RCC 7860 (cell line): ENCODE results near the gene GBGT1.

Experiments
- DNase-seq: peaks from one replicate; pipeline ENCODE4 v3.0.0-alpha.2; 2015; ENCODE audit warnings: low spot score
- FAIRE-seq: peaks from 2 replicates; lab custom pipeline; 2012; peaks lifted over from hg19 to GRCh38; lab: Jason Lieb, UNC

The GBGT1 gene

DNA sequence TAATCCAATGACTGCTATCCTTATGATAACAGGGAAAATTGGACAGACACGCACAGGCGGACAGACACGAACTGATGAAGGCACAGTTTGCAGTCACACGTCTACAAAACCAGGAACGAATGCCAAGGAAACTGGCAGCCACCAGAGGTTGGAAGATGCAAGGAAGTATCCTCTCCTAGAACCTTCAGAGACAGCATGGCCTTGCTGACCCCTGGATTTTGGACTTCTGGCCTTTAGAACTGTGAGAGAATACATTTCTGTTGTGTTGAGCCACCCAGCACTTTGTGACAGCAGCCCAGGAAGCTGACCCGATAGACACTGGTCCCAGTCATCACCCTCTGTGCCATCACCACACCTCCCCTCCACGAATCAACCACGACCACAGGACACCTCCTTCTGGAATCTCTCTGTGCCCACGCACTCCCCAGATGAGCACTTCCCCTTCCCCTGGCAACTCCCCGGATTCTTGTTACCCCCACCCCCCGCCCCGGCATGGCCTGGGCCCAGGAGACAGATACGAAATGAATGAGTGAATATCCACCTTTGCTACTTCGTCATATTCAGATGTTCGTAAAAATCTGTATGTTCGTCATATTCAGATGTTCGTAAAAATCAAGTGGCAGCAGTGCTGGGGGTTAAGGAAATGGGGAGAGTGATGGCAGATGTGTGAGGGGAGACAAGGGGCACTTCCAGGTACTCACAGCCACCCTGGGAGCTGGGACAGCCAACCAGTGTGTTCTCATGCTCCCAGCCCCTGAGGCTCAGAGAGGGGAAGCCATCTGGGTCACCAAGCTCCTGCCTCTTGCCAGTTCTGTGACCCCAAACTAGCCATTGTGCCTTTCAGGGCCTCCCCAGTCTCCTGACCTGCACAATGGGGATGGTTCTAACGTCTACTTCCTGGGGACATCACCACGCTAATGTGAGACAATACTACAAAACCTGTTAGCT, 18.5 kb downstream of the GBGT1 start:
- DNase-seq (no peak), FAIRE-seq (no peak)

DNA sequence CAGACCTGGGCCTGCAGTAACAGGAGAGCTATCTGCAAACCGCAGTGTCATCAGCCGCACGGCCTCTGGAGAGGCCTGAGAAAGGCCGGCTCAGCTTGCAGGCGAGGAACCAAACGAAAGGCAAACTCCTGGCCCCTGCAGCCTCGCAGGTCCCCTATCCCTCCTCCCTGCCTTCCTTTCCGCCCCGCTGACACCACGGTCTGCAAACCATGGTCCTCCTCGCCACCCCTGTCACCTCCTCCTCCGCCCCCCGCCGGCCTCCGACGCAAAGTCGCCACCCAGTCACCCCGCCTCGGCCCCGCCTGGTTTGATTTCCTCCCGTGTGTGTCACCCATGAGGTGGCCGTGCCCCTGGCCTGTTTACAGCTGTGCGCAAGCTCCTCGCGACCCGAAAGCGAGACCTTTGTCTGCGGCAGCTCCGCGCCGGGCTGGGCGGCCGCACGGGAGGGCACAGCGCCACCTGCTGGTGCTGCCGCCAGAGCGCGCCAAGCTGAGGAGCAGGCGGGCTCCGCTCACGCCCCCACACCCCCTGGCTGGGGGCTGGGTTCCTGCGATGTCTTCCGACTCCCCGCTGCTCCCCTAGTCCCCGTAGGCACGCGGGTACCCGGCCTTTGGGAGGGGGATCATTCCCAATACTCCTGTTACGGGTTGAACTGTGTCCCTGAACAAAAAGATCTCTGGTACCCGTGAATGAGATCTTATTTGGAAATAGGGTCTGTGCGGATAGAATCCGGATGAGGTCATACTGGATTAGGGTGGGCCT, 19.4 kb downstream of the GBGT1 start:
- FAIRE-seq (no peak), DNase-seq (peak; percentile 56)

GRCh38 chr9:133143639-133144141, 20.0 kb downstream of the GBGT1 start:
- FAIRE-seq (no peak), DNase-seq (no peak)

DNA sequence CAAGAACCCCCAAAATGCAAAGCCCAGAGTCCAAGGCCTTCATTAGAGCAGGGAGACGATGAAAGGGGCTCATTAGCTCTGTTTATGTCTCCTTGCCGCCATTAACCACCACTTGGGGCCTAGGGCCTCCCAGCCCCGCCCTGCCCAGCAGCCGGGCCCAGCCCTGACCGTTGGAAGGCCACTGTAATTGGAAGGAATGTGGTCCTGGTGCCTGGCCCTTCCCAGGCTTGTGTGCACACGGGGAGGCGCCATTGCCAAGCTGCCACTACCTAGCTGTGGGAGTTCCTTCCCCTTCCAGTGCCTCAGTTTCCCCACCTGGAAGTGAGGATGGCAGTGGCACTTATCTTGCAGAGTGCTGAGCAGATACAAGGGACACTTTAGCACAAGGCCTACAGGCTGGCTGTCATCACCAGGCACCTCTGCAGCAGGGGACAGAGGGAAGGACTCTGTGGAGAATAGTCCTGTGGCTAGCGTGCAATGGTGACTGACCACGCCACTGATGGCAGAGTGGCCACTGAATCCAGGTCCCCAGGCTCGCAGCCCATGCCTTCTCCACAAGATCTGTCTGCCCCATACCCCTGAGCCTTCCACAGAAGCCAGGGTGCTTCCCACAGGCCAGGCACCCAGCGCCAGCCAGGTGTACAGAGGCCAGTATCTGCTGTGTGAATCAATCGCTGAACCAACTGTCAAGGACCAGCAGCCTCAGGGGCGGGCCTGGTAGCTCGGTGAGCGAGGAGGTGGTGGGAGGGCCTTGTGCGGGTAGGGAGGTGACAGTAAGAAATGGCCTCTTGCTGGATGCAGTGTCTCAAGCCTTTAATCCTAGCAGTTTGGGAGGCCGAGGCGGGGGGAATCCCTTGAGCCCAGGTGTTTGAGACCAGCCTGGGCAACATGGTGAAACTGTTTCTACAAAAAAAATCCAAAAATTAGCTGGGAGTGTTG, 20.8 kb downstream of the GBGT1 start:
- DNase-seq (no peak), FAIRE-seq (no peak)

DNA sequence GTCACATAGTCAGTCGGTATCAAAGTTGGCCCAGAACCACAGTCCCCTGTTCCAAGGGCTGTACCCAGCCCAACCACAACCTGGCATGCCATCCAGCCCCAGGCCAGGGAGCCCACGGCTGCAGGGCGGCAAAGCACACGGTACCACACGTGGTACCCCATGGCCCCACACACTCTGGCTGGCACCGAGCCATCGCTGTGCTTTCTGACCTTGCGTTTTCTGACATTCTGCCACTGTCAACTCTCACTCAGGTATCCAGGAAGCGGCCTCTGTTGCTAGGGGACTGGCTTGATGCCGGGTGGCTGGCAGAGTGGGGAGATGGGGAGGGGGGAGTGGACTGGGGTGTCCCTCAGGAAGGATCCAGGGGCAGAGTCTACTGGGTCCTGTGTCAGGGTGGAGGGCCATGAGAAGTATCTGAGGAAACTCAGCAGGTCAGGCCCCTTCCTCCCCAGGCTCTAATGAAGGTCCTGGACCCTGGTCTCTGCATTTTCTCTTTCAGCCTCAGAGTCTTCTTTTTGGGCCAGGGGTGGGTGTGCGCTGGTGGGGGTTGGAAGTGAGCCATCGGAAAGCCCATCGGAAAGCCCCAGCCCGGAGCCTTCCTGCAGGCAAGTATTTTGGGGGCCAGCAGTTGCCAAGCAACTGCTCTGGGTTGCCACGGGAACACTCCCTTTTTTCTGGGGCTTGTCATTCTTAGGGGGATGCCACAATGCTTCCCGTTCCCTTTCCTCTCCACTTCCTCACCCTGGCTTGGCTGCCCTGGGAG, 21.7 kb downstream of the GBGT1 start:
- DNase-seq: no peak
- no peak for FAIRE-seq

DNA sequence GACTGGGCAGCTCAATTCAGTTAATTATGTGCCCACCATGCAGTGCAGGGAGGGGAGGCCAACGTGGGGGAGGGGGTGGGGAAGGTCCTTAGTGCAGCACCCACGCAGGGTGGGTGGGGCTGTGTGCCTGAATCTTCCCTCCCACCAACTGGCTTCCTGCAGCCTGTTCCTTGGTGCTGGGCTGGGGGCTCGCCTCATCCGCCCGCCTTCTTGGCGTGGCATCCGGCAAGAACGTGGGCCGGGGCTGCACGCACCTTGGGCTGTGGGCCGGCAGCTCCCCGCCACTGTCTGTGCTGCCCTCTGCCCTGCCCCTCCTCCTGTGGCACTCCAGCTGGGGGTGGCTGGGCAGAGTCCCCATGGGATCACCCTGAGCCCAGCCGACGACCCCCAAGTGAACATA, 23.1 kb downstream of the GBGT1 start:
- FAIRE-seq (no peak), DNase-seq (no peak)

DNA sequence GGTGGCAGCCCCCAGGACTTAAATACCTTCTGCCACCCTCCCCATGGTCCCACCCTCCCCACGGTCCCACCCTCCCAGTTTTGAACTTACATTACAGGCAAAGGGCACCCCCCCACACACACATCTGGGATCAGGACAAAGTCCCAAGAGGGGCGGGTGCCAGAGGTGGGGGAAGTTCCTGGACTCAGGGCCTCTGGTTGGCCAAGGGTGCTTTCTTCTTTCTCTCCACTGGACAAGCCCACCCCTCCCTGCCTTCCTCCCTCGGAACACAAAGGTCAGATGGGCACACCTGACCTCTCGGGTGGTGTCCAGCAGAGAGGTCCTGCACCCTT, 23.6 kb downstream of the GBGT1 start:
- no peak for FAIRE-seq
- DNase-seq: no peak

DNA sequence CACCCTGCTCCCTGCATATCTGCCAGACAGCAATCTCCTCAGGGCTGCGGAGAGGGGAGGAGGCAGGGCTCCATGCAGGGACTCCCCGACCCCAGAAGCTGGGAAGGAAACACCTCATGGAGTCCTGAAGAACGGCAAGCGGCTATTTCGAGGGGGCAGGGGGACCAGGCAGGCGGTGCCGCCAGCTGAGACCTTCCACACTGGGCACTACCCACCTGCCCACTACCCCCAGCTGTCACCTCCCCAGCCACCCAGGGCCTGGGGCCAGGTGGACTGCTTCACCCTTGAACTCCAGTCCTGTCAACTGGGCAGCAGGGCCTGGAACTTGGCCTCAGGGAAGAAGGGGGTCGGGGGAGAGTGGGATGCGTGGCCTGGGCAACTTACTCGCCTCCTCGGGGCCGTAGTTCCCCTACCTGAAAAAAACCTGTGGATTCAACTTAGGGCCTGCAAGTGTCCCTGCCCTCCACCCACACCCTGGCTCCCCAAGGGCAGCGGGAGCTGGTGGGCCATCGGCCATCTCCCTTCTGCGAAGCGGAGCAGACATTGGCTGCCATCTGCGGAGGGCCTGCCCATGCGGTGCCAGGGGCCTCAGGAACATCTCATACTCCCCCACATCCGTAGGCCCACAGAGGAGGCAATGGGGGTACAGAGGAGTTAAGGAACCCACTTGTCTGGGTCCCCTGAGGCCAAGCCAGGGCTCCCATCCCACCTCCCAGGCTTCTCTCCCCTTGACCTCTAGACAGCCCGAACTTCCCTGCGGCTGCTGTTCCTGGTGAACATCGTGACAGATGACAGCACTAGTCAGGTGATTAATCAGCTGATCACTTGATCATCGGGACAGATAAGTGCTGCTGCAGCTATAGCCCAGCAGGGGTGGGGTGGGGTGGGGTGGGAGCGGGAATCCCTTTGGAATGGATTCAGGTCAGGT, 24.2 kb downstream of the GBGT1 start:
- FAIRE-seq (no peak), DNase-seq (no peak)

GRCh38 chr9:133137451-133138231, 26.1 kb downstream of the GBGT1 start:
- FAIRE-seq: no peak
- DNase-seq: no peak

GRCh38 chr9:133135146-133135745, 28.5 kb downstream of the GBGT1 start:
- DNase-seq (peak; percentile 98), FAIRE-seq (peak; percentile 93)

- FAIRE-seq (no peak), DNase-seq (peak; percentile 60)
Observed at GRCh38 chr9:133134388-133135145, 29.1 kb downstream of the GBGT1 start.

DNA sequence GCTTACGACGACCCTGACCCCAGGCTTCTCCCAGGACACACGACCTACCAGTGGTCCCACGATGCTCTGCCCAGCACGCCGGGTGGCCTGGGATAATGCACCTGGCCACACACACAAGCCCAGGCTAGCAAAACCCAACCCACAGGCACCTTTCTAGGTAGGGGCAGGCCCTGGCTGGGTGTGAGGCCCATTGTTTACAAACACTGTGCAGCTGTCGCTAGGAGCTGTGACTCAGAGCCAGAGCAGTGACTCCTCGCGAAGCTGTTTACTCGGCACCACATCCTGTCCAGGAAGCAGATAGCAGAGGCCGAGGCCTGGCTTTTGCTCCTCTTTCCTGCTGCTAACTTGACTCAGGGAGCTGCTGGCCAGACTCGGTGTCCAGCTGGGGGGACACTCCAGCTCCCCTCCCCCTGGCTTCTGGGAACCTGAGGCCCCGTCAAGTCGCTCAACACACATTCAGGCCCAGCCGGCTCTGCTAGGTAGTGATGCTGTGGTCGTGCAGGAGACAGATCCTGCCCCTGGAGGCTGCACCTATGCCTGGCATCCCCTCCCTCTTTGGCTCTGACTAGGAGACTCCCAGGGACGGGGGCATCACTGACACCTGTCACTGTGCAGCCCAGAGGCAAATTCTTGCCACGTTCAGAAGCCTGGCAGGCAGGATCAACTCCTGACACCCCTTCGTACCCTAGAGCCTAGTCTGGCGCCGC, 29.9 kb downstream of the GBGT1 start:
- peak; percentile 98 for DNase-seq
- peak; percentile 84 for FAIRE-seq

DNA sequence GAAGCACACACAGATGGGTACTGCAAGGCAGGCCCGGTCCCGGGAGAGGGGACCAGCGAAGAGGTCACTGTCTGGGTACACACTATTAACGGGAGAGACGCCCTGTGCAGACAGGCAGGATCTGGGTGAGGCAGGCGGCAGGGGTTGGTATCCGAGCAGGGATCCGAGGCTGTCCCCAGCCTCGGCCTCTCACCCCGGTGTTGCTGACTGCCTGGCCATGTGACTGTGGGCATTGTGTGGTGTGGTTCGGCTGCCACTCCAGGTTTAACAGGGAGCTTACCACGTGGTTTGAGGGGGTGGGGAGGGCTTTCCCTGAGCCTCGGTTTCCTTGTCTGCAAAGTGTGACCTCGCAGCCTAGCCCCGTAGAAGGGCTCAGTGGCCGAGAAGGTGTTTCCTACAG, 31.5 kb downstream of the GBGT1 start:
- DNase-seq (no peak), FAIRE-seq (no peak)

DNA sequence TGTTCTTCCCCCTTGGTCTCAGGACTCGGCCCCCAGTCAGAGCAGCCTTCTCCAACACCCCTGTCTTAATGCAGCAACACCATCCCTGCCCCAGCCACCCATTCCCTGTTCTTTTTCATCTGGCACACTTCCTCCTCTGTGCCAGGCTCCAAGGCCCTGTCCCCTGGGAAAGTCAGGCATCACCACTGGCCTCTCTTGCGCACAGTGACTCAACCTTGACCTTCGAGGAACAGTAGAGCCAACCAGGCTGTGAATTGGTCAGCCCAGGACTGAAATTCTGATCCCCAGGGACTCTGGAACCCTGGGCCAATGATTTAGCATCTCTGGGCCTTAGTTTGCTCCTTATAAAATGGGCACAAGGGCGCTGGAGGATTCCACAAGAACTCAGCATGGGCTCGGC, 32.2 kb downstream of the GBGT1 start:
- DNase-seq (no peak), FAIRE-seq (no peak)

- FAIRE-seq (no peak), DNase-seq (no peak)
Observed at GRCh38 chr9:133130685-133131244, 32.9 kb downstream of the GBGT1 start.
